Heart left ventricle (tissue), 16 donors: ENCODE measurements around the gene SHROOM3. TPM values are rescaled to one million over a fixed set of nuclear protein-coding genes. Genes with fewer than 3 reads are reported as not detected.

ENCODE experiments used
- ATAC-seq, 4 donors: fragments of 200-7000 bp; cut with Tn5 transposase; one replicate each; pipeline ENCODE4 v1.9.1; 2020 to 2022; ENCODE audit warnings: moderate library complexity in 4 of 4, mild to moderate bottlenecking in 3 of 4, moderate number of reproducible peaks in 1 of 4
- DNase-seq, 5 donors: peaks; one replicate each; pipeline ENCODE4 v3.0.0-alpha.2; 2020
- H3K27ac ChIP-seq, 12 donors: fragments of 200-600 bp; sonication (generic) in 4 of 12; one replicate each; pipeline versions ENCODE4 v1.5.0 to v1.8.0; 2016 to 2022; ENCODE audit warnings: mild to moderate bottlenecking in 2 of 12
- H3K27me3 ChIP-seq, 9 donors: fragments of 200-600 bp; sonication (generic) in 2 of 9; one replicate each; pipeline versions ENCODE4 v1.5.1 to v1.8.0; 2016 to 2022; ENCODE audit warnings: mild to moderate bottlenecking in 3 of 9
- H3K36me3 ChIP-seq, 9 donors: fragments of 200-600 bp; sonication (generic) in 2 of 9; one replicate each; pipeline versions ENCODE4 v1.5.0 to v1.8.0; 2018 to 2022; ENCODE audit warnings: mild to moderate bottlenecking in 2 of 9
- H3K4me1 ChIP-seq, 12 donors: fragments of 200-600 bp; sonication (generic) in 4 of 12; one replicate each; pipeline versions ENCODE4 v1.5.0 to v1.8.0; 2016 to 2022; ENCODE audit warnings: mild to moderate bottlenecking in 3 of 12
- H3K4me3 ChIP-seq, 12 donors: fragments of 200-600 bp; sonication (generic) in 4 of 12; one replicate each; pipeline versions ENCODE4 v1.5.0 to v1.8.0; 2017 to 2022; ENCODE audit warnings: mild to moderate bottlenecking in 9 of 12, moderate library complexity in 4 of 12
- H3K9me3 ChIP-seq, 12 donors: fragments of 200-600 bp; sonication (generic) in 4 of 12; one replicate each; pipeline versions ENCODE4 v1.5.0 to v1.8.0; 2016 to 2022; ENCODE audit warnings: mild to moderate bottlenecking in 1 of 12
- POLR2A ChIP-seq, 2 donors: fragments of 450-650 bp; IDR thresholded peaks; one replicate each; pipeline ENCODE4 v1.6.1; 2017; ENCODE audit warnings: antibody characterized with exemption in 2 of 2, mild to moderate bottlenecking in 2 of 2, moderate library complexity in 2 of 2
- WGBS, 4 donors: extraction: QIAGEN DNeasy Blood & Tissue Kit in 2 of 4; methylation state at CpG; one replicate each; pipeline versions ENCODE4 v1.1.5 to v1.1.7; 2013 to 2018; 5-methylcytosine and 5-hydroxymethylcytosine counted together
- intact Hi-C, 10 donors: fragments of 100-400 bp; cut with DNase I; formaldehyde crosslinking; loops; one replicate each; pipeline versions ENCODE4 v1.11.1 to v1.14.2; 2022
- polyA plus RNA-seq, 2 donors: library from polyadenylated mRNA; stranded (reverse); fragments of 200-250 nt; gene quantifications; one replicate each; pipeline ENCODE4 v1.2.3, GENCODE V29; 2013
- total RNA-seq, 9 donors: library from RNA; depleted of rRNA in 2 of 9; stranded (reverse); fragments of >200 nt in 2 of 9; fragmentation: NEBNext Ultra II Directional in 3 of 9; extraction: Animal tissue kit (Norgen Biotek cat#: 25700) in 3 of 9; gene quantifications; one replicate each; pipeline versions ENCODE4 v1.1.0 to v1.2.4, GENCODE V29; 2016 to 2023
- TF ChIP-seq, protein P1 (sequence below), 12 donors: fragments of 200-600 bp; sonication (generic) in 4 of 12; IDR thresholded peaks; one replicate each; pipeline versions ENCODE4 v1.5.0 to v1.8.0; 2018 to 2022; ENCODE audit warnings: antibody characterized with exemption in 12 of 12, mild to moderate bottlenecking in 5 of 12
- donor health status: ischemic (EF 13 %, LVEDD 7.1; RV severe dilation, severe dysfunction).
- donor health status: healthy with polysubstance abuse.
- donor health status: DM: no; HTN: yes; CAD: no.
- donor health status: DM: no; HTN: no; CAD: no.
- donor health status: ischemic (EF 25% LVEDD 6.9; RV normal size, moderate dysfunction).
- donor health status: ischemic (EF 25% LVEDD 5.7; RV mildly dilated, moderate dysfunction).
- donor health status: healthy.
- donor health status: DM: yes; HTN: yes; CAD: no.
- donor health status: ischemic (EF 35%, LVEDD 5.7; RV mildly dilated, moderate dysfunction).
- donor health status: nonischemic (EF 11% LVEDD 7.7; RV severe dilation, severe dysfunction).
- donor health status: DM: yes; HTN: yes; CAD: no.
- donor health status: PGD.
- donor health status: ischemic (EF 29% LVEDD 5.4; RV normal size, mild dysfunction).
- donor health status: nonischemic (EF 23%, LVEDD 6.1; RV moderate dilation, normal function).

The SHROOM3 gene
- total and polyA plus RNA-seq, 11 donors = 4.6 to 38.5 (median 20.3) TPM

DNA sequence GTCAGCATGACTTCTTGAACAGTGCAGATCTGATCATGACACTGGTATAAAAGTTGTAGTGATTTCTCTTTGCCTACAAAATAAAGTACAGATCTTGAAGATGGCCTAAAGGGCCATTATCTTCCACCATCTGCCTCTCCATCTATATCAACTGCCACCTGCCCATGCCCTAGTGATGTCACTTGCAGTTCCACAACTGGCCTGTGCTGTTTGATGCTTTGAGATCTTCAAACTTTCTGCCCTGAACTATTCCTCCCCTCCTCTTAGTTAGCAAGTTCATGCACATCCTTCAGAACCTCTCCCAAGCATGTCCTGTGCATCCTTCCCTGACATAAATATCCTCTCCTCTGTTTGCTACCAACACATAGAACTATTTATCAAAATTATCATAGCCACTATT, 245.9 kb downstream of the SHROOM3 start:
- H3K4me1 ChIP-seq = peaks cover 0 to 16% (median 3%) of the 10 kb centered on the region in 12 donors
- TF ChIP-seq, protein P1, sequence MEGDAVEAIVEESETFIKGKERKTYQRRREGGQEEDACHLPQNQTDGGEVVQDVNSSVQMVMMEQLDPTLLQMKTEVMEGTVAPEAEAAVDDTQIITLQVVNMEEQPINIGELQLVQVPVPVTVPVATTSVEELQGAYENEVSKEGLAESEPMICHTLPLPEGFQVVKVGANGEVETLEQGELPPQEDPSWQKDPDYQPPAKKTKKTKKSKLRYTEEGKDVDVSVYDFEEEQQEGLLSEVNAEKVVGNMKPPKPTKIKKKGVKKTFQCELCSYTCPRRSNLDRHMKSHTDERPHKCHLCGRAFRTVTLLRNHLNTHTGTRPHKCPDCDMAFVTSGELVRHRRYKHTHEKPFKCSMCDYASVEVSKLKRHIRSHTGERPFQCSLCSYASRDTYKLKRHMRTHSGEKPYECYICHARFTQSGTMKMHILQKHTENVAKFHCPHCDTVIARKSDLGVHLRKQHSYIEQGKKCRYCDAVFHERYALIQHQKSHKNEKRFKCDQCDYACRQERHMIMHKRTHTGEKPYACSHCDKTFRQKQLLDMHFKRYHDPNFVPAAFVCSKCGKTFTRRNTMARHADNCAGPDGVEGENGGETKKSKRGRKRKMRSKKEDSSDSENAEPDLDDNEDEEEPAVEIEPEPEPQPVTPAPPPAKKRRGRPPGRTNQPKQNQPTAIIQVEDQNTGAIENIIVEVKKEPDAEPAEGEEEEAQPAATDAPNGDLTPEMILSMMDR (IDR thresholded peaks at IDR 0.05) = no peak
- no peak for TF ChIP-seq POLR2A (IDR thresholded peaks at IDR 0.05)
- DNase-seq = no peak
- intact Hi-C loops = no loop called here
- H3K27ac ChIP-seq = no peak overlapping the region
- H3K9me3 ChIP-seq = no peaks in the 10 kb centered on the region
- H3K27me3 ChIP-seq = peaks cover 0 to 9% (median 0%) of the 10 kb centered on the region in 9 donors
- H3K36me3 ChIP-seq = no peaks in the 10 kb centered on the region
- no peak overlapping the region for H3K4me3 ChIP-seq
- ATAC-seq = peak in 1 of 4 donors; percentile 18

DNA sequence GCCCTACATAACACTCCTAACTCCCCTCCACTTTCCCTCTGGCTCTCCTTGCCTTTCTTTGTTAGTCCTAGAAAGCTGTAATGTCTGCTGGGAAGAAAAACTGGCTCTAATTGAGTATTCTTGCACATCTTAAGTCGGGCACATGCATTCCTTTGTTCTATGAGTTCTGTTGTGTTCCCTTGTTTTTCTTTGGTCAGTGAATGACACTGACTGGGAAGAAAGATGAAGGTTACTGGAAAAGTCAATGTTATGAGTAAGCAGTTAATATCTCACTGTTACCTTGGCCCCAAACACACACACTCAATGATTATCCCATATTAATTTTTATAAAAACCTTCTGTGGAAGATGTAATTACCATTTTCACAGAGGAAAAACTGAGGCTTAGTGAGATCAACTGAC, 247.0 kb downstream of the SHROOM3 start:
- Histone ChIP-seq H3K4me1 (peaks cover 0 to 16% (median 3%) of the 10 kb centered on the region in 12 donors), H3K27ac (no peak overlapping the region), H3K27me3 (peaks cover 0 to 15% (median 0%) of the 10 kb centered on the region in 9 donors), H3K4me3 (no peak overlapping the region), H3K36me3 (no peaks in the 10 kb centered on the region), H3K9me3 (no peaks in the 10 kb centered on the region)
- ATAC-seq (no peak), DNase-seq (no peak)
- WGBS, 4 donors = 68 to 71% (median 70%) methylated on average over 1 of the region's 1 CpG
- TF ChIP-seq, protein P1 (IDR thresholded peaks at IDR 0.05) = no peak
- TF ChIP-seq POLR2A (IDR thresholded peaks at IDR 0.05) = no peak
- intact Hi-C loops = no loop called here

DNA sequence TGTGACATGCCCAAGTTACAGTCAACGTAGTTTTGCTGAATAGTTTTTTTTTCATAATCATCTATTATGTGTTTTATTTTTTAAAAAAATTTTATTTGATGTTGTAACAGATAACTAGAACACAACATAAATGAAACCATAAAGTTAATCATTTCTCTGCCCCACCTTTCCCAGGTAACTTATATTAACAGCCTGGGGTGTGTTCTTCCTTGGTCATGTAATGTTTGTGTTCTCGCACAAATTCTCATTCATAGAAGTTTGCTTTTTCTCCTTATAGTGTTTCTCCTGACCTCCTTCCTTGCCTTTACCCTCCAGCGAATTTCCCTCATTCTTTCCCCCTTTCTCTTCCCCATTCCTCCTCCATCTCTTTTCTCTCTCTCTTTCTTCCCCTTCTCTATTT, 248.1 kb downstream of the SHROOM3 start:
- intact Hi-C loops = no loop called here
- 88 to 93% (median 89%) methylated on average over 3 of the region's 3 CpGs for WGBS, 4 donors
- H3K27me3 ChIP-seq = peaks cover 0 to 27% (median 0%) of the 10 kb centered on the region in 9 donors
- no peaks in the 10 kb centered on the region for H3K9me3 ChIP-seq
- DNase-seq = no peak
- no peak for TF ChIP-seq POLR2A (IDR thresholded peaks at IDR 0.05)
- TF ChIP-seq, protein P1 (IDR thresholded peaks at IDR 0.05) = no peak
- no peaks in the 10 kb centered on the region for H3K36me3 ChIP-seq
- ATAC-seq = no peak
- no peak overlapping the region for H3K4me3 ChIP-seq
- H3K27ac ChIP-seq = no peak overlapping the region
- H3K4me1 ChIP-seq = peaks cover 0 to 24% (median 10%) of the 10 kb centered on the region in 12 donors

DNA sequence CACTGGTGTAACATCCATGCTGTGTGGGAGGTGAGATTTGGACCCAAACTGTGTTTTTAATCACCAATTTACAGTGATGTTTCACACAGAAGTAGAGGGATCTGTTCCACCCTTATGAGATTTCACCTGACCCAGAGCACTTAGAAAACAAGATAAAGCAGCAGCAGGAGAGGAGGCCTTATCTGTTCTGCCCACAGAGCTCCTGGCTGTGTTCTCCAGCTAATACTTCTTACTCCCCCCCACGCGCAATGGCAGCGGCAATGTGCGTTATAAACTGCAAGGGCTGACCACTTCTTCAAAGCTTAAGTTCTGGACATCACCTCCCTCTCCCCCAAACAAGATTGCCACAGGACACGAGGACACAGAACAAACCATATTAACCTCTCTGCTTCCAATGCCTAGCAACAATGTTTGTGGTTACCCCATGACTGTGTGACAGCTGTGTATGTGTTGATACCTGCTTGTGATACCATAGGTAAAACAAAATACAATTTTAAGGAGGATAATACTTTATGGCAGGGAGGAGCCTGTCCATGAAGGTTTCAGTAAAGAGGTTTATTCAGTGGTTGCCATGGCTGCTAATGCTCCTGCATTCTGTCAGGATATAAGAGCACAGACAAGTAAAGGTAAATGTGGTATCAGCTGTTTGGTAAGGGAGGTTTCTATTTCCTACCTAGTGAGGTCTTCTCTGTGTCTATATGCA, 252.9 kb downstream of the SHROOM3 start:
- WGBS, 4 donors = 22 to 31% (median 24%) methylated on average over 5 of the region's 5 CpGs
- no peak for DNase-seq
- TF ChIP-seq, protein P1 (IDR thresholded peaks at IDR 0.05) = no peak
- Histone ChIP-seq H3K27ac (peak overlapping the region in 3 of 12 donors; percentile 14 to 27 (median 24)), H3K4me3 (no peak overlapping the region), H3K36me3 (no peaks in the 10 kb centered on the region), H3K27me3 (peaks cover 0 to 74% (median 0%) of the 10 kb centered on the region in 9 donors), H3K4me1 (peaks cover 0 to 36% (median 20%) of the 10 kb centered on the region in 12 donors), H3K9me3 (no peaks in the 10 kb centered on the region)
- peak in 3 of 4 donors; percentile 14 to 58 (median 32) for ATAC-seq
- intact Hi-C loops = loop anchor here in 1 of 10 donors (5.0 kb wide), 1 partner anchor 49 kb away; no protein-coding TSS in a partner anchor
